ENCODE measurements around the gene XRCC3. TPM values are rescaled to one million over a fixed set of nuclear protein-coding genes. Genes with fewer than 3 reads are reported as not detected.

Gene XRCC3
- total and polyA plus RNA-seq, 2 experiments from 2014 or later, result 7.7 to 9.1 TPM

- H3K27me3 ChIP-seq, result no peaks in the 10 kb centered on the region
- H3K27ac ChIP-seq, result no peak overlapping the region
- no peak overlapping the region for H2AFZ ChIP-seq
- no peak for TF ChIP-seq EZH2phosphoT487 (IDR thresholded peaks at IDR 0.05; ENCODE audit: low read depth, severe bottlenecking, unreplicated experiment)
- TF ChIP-seq CTCF (IDR thresholded peaks at IDR 0.05; ENCODE audit: poor library complexity), result no peak
- TF ChIP-seq EZH2 (IDR thresholded peaks at IDR 0.05; ENCODE audit: borderline replicate concordance), result no peak
- WGBS (ENCODE audit: low lambda C conversion rate, missing lambda C conversion rate), result 89% methylated on average over 1 of the region's 1 CpG
- no peaks in the 10 kb centered on the region for H3K9me3 ChIP-seq (ENCODE audit: low read depth)
- no peaks in the 10 kb centered on the region for H3K4me1 ChIP-seq (ENCODE audit: insufficient read depth)
- peaks cover 4% of the 10 kb centered on the region for H3K36me3 ChIP-seq (replicated peaks; ENCODE audit: insufficient read depth, low read depth)
- peaks cover 61% of the 10 kb centered on the region for H3K79me2 ChIP-seq
- DNase-seq (ENCODE audit: low spot score), result no peak
- no peak overlapping the region for H3K4me3 ChIP-seq
- H3K4me2 ChIP-seq, result no peak overlapping the region
- H4K20me1 ChIP-seq (ENCODE audit: insufficient read depth, poor library complexity, severe bottlenecking), result peaks cover 29% of the 10 kb centered on the region
- H3K9me2 ChIP-seq (replicated peaks; ENCODE audit: insufficient read depth), result no peaks in the 10 kb centered on the region
These were observed 58.5 kb downstream of the XRCC3 start for GRCh38 chr14:103656756-103657133.

- H3K4me1 ChIP-seq (ENCODE audit: insufficient read depth), result no peaks in the 10 kb centered on the region
- H3K79me2 ChIP-seq, result peaks cover 63% of the 10 kb centered on the region
- H3K4me3 ChIP-seq, result no peak overlapping the region
- no peak overlapping the region for H2AFZ ChIP-seq
- DNase-seq (ENCODE audit: low spot score), result no peak
- no peak overlapping the region for H3K4me2 ChIP-seq
- peaks cover 4% of the 10 kb centered on the region for H3K36me3 ChIP-seq (replicated peaks; ENCODE audit: insufficient read depth, low read depth)
- H3K27me3 ChIP-seq, result no peaks in the 10 kb centered on the region
- peaks cover 30% of the 10 kb centered on the region for H4K20me1 ChIP-seq (ENCODE audit: insufficient read depth, poor library complexity, severe bottlenecking)
- no peaks in the 10 kb centered on the region for H3K9me2 ChIP-seq (replicated peaks; ENCODE audit: insufficient read depth)
- 92% methylated on average over 4 of the region's 4 CpGs for WGBS (ENCODE audit: low lambda C conversion rate, missing lambda C conversion rate)
- no peaks in the 10 kb centered on the region for H3K9me3 ChIP-seq (ENCODE audit: low read depth)
- H3K27ac ChIP-seq, result no peak overlapping the region
- TF ChIP-seq CTCF (IDR thresholded peaks at IDR 0.05; ENCODE audit: poor library complexity) (no peak), EZH2 (IDR thresholded peaks at IDR 0.05; ENCODE audit: borderline replicate concordance) (no peak), EZH2phosphoT487 (IDR thresholded peaks at IDR 0.05; ENCODE audit: low read depth, severe bottlenecking, unreplicated experiment) (no peak)
These were observed 59.1 kb downstream of the XRCC3 start for GRCh38 chr14:103656031-103656755.

GRCh38 chr14:103654619-103655018, 60.6 kb downstream of the XRCC3 start:
- H4K20me1 ChIP-seq (ENCODE audit: insufficient read depth, poor library complexity, severe bottlenecking), result peaks cover 41% of the 10 kb centered on the region
- no peak overlapping the region for H3K4me3 ChIP-seq
- no peak for DNase-seq (ENCODE audit: low spot score)
- H3K9me3 ChIP-seq (ENCODE audit: low read depth), result no peaks in the 10 kb centered on the region
- no peak for TF ChIP-seq CTCF (IDR thresholded peaks at IDR 0.05; ENCODE audit: poor library complexity)
- TF ChIP-seq EZH2 (IDR thresholded peaks at IDR 0.05; ENCODE audit: borderline replicate concordance), result no peak
- no peak for TF ChIP-seq EZH2phosphoT487 (IDR thresholded peaks at IDR 0.05; ENCODE audit: low read depth, severe bottlenecking, unreplicated experiment)
- peaks cover 4% of the 10 kb centered on the region for H3K36me3 ChIP-seq (replicated peaks; ENCODE audit: insufficient read depth, low read depth)
- no peak overlapping the region for H3K4me2 ChIP-seq
- no peak overlapping the region for H3K27ac ChIP-seq
- no peak overlapping the region for H2AFZ ChIP-seq
- no peaks in the 10 kb centered on the region for H3K27me3 ChIP-seq
- no peaks in the 10 kb centered on the region for H3K4me1 ChIP-seq (ENCODE audit: insufficient read depth)
- 88% methylated on average over 6 of the region's 6 CpGs for WGBS (ENCODE audit: low lambda C conversion rate, missing lambda C conversion rate)
- peaks cover 74% of the 10 kb centered on the region for H3K79me2 ChIP-seq
- no peaks in the 10 kb centered on the region for H3K9me2 ChIP-seq (replicated peaks; ENCODE audit: insufficient read depth)
